HepG2 (cell line): ENCODE data around the gene WWC2. TPM values are rescaled to one million over a fixed set of nuclear protein-coding genes. Genes with fewer than 3 reads are reported as not detected.

Experiments used
- ATF3 ChIP-seq: sonication (generic); formaldehyde crosslinking; IDR thresholded peaks from 2 replicates; pipeline ENCODE4 v1.4.0; 2020; ENCODE audit warnings: missing genetic modification reagents
- ATF7-NPFF ChIP-seq: sonication (generic); formaldehyde crosslinking; IDR thresholded peaks from 2 replicates; pipeline ENCODE4 v1.8.1; 2023; ENCODE audit warnings: mild to moderate bottlenecking, low read depth, missing genetic modification reagents, moderate library complexity
- KDM5B ChIP-seq: sonication (generic); formaldehyde crosslinking; IDR thresholded peaks from 2 replicates; pipeline ENCODE4 v1.4.0; 2020; ENCODE audit warnings: missing genetic modification reagents, mild to moderate bottlenecking, borderline replicate concordance
- MYC ChIP-seq: sonication (generic); formaldehyde crosslinking; IDR thresholded peaks from 2 replicates; pipeline ENCODE4 v1.9.0; 2021; ENCODE audit warnings: missing genetic modification reagents, borderline replicate concordance
- TEF ChIP-seq: sonication (generic); formaldehyde crosslinking; IDR thresholded peaks from 2 replicates; pipeline ENCODE4 v1.5.0; 2020; ENCODE audit warnings: missing genetic modification reagents
- WIZ ChIP-seq: sonication (generic); formaldehyde crosslinking; IDR thresholded peaks from 2 replicates; pipeline ENCODE4 v1.5.1; 2020; ENCODE audit warnings: mild to moderate bottlenecking, missing genetic modification reagents
- ZBTB20 ChIP-seq: sonication (generic); formaldehyde crosslinking; IDR thresholded peaks from 2 replicates; pipeline ENCODE4 v1.8.1; 2023; ENCODE audit warnings: missing genetic modification reagents, low read depth, mild to moderate bottlenecking, borderline replicate concordance
- ZMYM2 ChIP-seq: sonication (generic); formaldehyde crosslinking; IDR thresholded peaks from 2 replicates; pipeline ENCODE4 v1.8.0; 2022; ENCODE audit warnings: mild to moderate bottlenecking, missing genetic modification reagents
- ZNF282 ChIP-seq: fragments of 450-650 bp; IDR thresholded peaks from 2 replicates; pipeline ENCODE4 v1.6.1; 2018; ENCODE audit not compliant: partially characterized antibody
- ZNF614 ChIP-seq: IDR thresholded peaks from 2 replicates; pipeline ENCODE4 v1.6.1; 2018; ENCODE audit warnings: missing biosample characterization, missing genetic modification reagents, inconsistent platforms, borderline replicate concordance
- ZNF740 ChIP-seq: sonication (generic); formaldehyde crosslinking; IDR thresholded peaks from 2 replicates; pipeline ENCODE4 v1.4.0; 2020; ENCODE audit warnings: missing genetic modification reagents
- ZNF792 ChIP-seq: IDR thresholded peaks from 2 replicates; pipeline ENCODE4 v1.6.1; 2016
- polyA plus RNA-seq, 8 experiments: library from polyadenylated mRNA; depleted of rRNA in 3 of 8; stranded (reverse) in 7 of 8; unstranded in 1 of 8; fragments of >200 nt; fragmentation: Illumina TruSeq in 4 of 8; extraction: Trizol in 4 of 8; gene quantifications; 2 replicates each; pipeline versions ENCODE4 v1.2.1 to v1.2.3, GENCODE V29; 2011 to 2016; ENCODE audit warnings: low read depth in 4 of 8, missing spikeins in 1 of 8, mixed read lengths in 1 of 8; ENCODE audit not compliant: insufficient read depth in 1 of 8
- total RNA-seq, 5 experiments: library from RNA; depleted of rRNA; stranded (reverse); fragments of >200 nt; fragmentation: Illumina TruSeq; extraction: Trizol; gene quantifications; 2 replicates each; pipeline ENCODE4 v1.2.3, GENCODE V29; 2016; ENCODE audit warnings: low read depth in 1 of 5
- TF ChIP-seq, protein P1 (sequence below): sonication (generic); formaldehyde crosslinking; IDR thresholded peaks from 2 replicates; pipeline ENCODE4 v1.5.1; 2020; ENCODE audit warnings: mild to moderate bottlenecking, missing genetic modification reagents, moderate library complexity
- TF ChIP-seq, protein P2 (sequence below): sonication (generic); formaldehyde crosslinking; IDR thresholded peaks from 2 replicates; pipeline ENCODE4 v1.4.0; 2020; ENCODE audit warnings: mild to moderate bottlenecking, missing genetic modification reagents
- TF ChIP-seq, protein P3 (sequence below): sonication (generic); formaldehyde crosslinking; IDR thresholded peaks from 2 replicates; pipeline ENCODE4 v1.4.0; 2020; ENCODE audit warnings: missing genetic modification reagents, borderline replicate concordance

WWC2 gene
- total and polyA plus RNA-seq, 2 of the 13 experiments (the other 11 are each of a cell fraction or from before 2014, with no cell fraction given): 40.0 to 50.1 TPM

- TF ChIP-seq, protein P1, sequence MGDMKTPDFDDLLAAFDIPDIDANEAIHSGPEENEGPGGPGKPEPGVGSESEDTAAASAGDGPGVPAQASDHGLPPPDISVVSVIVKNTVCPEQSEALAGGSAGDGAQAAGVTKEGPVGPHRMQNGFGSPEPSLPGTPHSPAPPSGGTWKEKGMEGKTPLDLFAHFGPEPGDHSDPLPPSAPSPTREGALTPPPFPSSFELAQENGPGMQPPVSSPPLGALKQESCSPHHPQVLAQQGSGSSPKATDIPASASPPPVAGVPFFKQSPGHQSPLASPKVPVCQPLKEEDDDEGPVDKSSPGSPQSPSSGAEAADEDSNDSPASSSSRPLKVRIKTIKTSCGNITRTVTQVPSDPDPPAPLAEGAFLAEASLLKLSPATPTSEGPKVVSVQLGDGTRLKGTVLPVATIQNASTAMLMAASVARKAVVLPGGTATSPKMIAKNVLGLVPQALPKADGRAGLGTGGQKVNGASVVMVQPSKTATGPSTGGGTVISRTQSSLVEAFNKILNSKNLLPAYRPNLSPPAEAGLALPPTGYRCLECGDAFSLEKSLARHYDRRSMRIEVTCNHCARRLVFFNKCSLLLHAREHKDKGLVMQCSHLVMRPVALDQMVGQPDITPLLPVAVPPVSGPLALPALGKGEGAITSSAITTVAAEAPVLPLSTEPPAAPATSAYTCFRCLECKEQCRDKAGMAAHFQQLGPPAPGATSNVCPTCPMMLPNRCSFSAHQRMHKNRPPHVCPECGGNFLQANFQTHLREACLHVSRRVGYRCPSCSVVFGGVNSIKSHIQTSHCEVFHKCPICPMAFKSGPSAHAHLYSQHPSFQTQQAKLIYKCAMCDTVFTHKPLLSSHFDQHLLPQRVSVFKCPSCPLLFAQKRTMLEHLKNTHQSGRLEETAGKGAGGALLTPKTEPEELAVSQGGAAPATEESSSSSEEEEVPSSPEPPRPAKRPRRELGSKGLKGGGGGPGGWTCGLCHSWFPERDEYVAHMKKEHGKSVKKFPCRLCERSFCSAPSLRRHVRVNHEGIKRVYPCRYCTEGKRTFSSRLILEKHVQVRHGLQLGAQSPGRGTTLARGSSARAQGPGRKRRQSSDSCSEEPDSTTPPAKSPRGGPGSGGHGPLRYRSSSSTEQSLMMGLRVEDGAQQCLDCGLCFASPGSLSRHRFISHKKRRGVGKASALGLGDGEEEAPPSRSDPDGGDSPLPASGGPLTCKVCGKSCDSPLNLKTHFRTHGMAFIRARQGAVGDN (CRISPR knock-in tag): peak; percentile 95
- TF ChIP-seq ZMYM2 (CRISPR knock-in tag) (0 out of 2 replicates have a peak, but pooled peaks have one; percentile 7), TEF (no peak), ZNF740 (CRISPR knock-in tag) (0 out of 2 replicates have a peak, but pooled peaks have one; percentile 26), ZNF792 (CRISPR knock-in tag) (0 out of 2 replicates have a peak, but pooled peaks have one; percentile 39), MYC (CRISPR knock-in tag) (peak; percentile 41), ATF3 (0 out of 2 replicates have a peak, but pooled peaks have one; percentile 27), KDM5B (peak; percentile 36), WIZ (CRISPR knock-in tag) (0 out of 2 replicates have a peak, but pooled peaks have one; percentile 62), ZBTB20 (CRISPR knock-in tag) (0 out of 2 replicates have a peak, but pooled peaks have one; percentile 43), ZNF614 (CRISPR knock-in tag) (peak; percentile 28; the same call in 1 of the 2 replicates), ATF7-NPFF (CRISPR knock-in tag) (0 out of 2 replicates have a peak, but pooled peaks have one; percentile 13), ZNF282 (no peak)
- TF ChIP-seq, protein P2, sequence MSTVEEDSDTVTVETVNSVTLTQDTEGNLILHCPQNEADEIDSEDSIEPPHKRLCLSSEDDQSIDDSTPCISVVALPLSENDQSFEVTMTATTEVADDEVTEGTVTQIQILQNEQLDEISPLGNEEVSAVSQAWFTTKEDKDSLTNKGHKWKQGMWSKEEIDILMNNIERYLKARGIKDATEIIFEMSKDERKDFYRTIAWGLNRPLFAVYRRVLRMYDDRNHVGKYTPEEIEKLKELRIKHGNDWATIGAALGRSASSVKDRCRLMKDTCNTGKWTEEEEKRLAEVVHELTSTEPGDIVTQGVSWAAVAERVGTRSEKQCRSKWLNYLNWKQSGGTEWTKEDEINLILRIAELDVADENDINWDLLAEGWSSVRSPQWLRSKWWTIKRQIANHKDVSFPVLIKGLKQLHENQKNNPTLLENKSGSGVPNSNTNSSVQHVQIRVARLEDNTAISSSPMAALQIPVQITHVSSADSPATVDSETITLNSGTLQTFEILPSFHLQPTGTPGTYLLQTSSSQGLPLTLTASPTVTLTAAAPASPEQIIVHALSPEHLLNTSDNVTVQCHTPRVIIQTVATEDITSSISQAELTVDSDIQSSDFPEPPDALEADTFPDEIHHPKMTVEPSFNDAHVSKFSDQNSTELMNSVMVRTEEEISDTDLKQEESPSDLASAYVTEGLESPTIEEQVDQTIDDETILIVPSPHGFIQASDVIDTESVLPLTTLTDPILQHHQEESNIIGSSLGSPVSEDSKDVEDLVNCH (CRISPR knock-in tag): no peak
- TF ChIP-seq, protein P3, sequence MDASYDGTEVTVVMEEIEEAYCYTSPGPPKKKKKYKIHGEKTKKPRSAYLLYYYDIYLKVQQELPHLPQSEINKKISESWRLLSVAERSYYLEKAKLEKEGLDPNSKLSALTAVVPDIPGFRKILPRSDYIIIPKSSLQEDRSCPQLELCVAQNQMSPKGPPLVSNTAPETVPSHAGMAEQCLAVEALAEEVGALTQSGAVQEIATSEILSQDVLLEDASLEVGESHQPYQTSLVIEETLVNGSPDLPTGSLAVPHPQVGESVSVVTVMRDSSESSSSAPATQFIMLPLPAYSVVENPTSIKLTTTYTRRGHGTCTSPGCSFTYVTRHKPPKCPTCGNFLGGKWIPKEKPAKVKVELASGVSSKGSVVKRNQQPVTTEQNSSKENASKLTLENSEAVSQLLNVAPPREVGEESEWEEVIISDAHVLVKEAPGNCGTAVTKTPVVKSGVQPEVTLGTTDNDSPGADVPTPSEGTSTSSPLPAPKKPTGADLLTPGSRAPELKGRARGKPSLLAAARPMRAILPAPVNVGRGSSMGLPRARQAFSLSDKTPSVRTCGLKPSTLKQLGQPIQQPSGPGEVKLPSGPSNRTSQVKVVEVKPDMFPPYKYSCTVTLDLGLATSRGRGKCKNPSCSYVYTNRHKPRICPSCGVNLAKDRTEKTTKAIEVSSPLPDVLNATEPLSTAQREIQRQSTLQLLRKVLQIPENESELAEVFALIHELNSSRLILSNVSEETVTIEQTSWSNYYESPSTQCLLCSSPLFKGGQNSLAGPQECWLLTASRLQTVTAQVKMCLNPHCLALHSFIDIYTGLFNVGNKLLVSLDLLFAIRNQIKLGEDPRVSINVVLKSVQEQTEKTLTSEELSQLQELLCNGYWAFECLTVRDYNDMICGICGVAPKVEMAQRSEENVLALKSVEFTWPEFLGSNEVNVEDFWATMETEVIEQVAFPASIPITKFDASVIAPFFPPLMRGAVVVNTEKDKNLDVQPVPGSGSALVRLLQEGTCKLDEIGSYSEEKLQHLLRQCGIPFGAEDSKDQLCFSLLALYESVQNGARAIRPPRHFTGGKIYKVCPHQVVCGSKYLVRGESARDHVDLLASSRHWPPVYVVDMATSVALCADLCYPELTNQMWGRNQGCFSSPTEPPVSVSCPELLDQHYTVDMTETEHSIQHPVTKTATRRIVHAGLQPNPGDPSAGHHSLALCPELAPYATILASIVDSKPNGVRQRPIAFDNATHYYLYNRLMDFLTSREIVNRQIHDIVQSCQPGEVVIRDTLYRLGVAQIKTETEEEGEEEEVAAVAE (CRISPR knock-in tag): 0 out of 2 replicates have a peak, but pooled peaks have one; percentile 11
Observed at GRCh38 chr4:183098019-183098722, 886 bp upstream of the WWC2 start (continued).
